NCI-H1436 (cell line): ENCODE measurements around the gene ZNF14.
"Not testable (repeated sequence)": the region's sequence is repeated elsewhere in the genome, so short reads cannot be mapped to it uniquely, and the experiment has no call there.

ENCODE experiments used
- DNase-seq: peaks from one replicate; lab custom pipeline; 2025; lab: John Stamatoyannopoulos, UW

The ZNF14 gene

DNA sequence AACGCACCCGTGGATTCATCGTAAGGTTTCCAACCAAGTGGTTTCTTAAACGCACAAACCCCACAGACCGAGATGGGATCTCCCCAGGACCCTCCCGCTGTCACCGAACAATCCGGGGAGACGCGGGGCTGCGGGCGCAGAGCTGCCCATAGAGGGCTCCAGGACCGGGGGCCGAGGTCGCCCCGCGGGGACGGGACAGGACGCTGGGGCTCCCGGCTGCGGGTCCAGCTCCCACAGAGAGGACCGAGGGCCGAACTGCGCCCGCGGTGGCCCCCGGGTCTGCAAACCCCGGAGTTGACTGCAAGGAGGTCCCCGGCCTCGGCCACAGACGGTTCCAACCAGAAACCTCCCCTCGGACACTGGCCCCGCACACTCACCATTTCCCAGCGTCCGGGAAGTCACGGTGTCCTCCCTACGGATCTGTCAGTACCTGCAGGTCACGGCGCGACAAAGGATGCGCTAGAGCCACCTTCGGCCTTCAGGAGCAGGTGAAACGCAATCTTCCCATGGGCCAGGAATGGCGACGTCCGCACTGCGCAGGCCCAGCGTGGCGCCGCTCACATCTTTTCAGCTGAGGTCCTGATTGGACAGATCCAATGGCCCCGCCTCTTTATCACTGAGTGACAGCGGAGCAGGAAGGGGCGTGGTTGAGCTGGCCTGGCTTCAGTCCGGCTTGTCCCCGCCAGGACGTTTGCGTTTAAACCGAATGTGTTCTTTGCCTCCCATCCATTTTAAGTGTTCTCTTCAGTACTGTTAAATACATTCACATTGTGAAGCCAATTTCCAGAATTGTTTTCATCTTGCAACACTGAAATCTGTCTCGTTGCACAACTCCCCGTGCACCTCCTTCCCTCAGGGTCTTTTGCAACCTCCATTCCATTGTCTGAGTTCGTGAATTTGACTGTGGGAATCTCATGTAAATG lies at the start of gene ZNF14:
TSS of gene ZNF14 (minus strand) at position 534 of the 923 bp plus-strand sequence. CDS start at position 380, 154 bp downstream.
- peak; percentile 93 for DNase-seq

DNA sequence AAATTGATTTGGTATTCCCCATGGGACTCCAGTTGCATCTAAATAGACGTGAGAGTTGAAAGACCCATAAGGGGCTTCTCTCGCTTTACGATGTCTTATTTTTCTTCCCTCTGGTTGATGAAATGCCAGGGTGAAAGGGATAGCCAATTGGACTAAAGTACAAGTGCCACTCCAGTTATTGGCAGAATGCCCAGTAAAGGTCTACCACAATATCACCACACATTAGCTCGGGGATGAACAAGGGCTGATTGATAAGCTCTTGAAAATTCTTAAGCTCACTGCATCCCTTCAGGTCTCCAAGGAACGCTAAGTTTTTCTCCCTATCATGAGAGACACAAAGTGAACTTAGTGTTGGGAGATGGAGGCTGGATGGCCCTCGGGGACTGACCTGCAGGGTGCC lies 48.9 kb upstream of the ZNF14 start:
- DNase-seq, result peak; percentile 27

DNA sequence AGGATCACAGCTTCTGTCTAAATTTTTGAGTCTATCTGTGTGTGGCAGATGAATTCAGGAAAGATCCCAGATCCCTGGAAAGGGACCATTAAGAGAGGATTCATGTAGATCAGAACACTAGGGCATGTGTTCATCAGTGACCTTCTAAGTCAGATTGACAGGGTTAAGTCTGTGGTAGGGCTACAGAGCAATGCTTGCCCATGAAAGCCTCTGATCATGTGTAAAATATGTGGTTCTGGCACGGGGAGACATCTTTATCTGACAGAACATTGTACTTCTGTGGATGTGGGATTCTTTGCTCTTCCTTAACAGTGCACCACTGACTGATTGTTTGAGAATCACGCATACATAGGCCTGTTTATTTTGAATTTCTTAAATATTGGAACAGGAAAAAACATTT lies 45.8 kb upstream of the ZNF14 start:
- no peak for DNase-seq

DNA sequence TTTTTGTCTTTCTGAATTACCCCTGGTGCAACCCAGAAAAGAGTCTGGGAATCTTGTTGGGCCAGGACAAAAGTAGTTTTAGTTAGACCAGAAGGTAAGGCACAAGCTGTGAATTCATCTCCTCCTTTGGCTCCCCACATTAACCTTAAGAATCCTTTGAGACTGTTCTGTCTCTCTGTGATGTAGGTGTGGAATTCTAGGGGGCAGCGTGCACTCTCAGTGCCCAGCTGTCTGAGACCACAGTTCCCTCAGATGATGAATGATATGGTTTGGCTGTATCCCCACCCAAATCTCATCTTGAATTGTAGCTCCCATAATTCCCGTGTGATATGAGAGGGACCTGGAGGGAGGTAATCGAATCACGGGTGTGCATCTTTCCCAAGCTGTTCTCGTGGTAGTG lies 44.8 kb upstream of the ZNF14 start:
- DNase-seq, result no peak

DNA sequence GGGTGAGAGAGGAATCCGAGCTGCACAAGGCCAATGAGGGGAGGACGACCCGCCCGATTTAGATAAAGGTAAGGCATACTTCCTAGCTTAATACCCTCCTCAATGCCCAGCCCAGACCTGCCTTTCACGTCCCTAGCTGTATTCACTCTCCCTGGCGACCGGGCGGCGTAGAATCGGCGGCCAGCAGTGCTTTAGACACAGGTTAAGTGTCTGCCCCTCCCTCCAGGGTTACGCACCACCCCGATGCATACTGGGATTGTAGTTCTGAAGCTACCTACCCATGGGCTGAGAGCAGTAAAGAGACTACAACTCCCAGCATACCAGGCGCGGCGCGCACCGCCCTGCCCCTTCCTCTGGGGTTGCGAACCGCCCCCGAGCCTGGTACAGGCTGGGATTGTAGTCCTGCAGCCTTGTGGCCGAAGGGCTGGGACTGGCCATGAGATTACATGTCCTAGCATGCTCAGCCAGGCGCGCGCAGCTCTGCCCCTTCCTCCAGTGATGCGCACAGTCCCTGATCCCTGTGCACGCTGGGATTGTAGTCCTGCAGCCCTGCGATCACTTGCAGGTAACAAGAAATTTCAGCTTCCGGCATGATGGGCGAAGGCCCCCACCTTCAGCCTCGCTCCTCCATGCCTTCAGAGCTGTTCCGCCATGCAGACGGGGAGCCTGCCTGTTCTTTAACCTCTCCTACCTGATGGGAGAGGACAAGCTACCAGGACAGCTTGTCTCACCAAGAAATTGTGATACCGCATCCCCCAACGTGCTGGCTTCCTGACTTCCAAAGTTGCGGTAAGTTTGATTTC lies 43.5 kb upstream of the ZNF14 start:
- peak; percentile 85 for DNase-seq

DNA sequence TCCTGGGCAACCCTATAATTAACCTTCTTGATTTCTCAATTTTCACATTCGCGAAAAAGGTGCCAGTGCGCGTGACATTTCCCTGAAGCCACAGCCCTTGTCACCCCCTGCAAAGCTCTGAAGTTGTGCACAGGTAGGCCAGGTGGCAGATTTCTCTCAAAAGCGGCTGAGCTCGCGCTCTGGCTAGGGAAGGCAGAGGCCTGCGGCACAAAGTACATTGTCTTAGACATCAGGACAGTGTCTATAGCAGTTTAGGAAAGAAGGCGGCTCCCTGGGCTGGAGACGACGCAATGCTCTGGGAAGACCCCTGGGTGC lies 42.9 kb upstream of the ZNF14 start:
- no peak for DNase-seq

DNA sequence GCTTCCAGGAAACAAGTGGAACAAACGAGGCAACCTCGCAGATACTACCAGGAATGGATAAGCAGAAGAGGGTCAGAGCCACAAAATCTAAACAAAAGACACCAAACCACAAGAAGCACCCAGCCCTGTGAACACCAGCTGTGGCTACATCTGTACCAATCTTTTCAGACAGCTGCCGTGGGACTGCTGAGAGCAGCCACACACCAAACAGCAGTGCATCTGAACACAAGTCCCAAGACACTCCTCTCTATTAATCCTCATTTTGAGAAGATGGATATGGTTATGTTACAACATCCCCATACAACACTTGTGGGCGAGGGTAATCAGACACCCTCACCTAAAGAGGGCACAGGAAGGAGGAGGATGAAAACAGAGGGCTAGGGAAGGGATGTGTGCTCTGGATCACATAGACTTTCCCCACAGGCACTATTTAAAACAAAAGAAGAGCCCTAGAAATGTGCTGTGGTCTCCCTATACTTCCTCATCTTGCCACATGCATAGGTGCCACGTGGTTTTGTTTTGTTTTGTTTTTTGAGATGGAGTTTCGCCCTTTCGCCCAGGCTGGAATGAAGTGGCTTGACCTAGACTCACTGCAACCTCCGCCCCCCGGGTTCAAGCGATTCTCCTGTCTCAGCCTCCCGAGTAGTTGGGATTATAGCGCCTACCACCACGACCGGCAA lies 41.6 kb upstream of the ZNF14 start:
- DNase-seq, result no peak

DNA sequence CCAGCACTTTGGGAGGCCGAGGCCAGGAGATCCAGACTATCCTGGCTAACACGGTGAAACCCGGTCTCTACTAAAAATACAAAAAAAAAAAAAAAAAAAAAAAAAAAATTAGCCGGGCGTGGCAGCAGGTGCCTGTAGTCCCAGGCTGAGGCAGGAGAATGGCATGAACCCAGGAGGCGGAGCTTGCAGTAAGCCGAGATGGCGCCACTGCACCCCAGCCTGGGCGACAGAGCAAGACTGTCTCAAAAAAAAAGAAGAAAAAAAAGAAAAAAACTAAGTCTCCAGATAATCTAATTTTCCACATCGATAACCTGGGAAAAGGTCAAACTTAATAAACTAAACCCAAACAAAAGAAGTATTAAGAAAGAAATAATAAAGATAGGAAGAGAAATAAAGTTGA lies 39.1 kb upstream of the ZNF14 start:
- DNase-seq, result not testable (repeated sequence)

DNA sequence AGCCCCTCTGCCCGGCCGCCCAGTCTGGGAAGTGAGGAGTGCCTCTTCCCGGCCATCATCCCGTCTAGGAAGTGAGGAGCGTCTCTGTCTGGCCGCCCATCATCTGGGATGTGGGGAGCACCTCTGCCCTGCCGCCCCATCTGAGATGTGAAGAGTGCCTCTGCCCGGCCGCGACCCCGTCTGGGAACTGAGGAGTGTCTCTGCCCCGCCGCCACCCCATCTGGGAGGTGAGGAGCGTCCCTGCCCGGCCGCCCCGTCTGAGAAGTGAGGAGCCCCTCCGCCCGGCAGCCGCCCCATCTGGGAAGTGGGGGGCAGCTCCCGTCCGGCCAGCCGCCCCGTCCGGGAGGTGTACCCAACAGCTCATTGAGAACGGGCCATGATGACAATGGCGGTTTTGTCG lies 37.1 kb upstream of the ZNF14 start:
- not testable (repeated sequence) for DNase-seq

DNA sequence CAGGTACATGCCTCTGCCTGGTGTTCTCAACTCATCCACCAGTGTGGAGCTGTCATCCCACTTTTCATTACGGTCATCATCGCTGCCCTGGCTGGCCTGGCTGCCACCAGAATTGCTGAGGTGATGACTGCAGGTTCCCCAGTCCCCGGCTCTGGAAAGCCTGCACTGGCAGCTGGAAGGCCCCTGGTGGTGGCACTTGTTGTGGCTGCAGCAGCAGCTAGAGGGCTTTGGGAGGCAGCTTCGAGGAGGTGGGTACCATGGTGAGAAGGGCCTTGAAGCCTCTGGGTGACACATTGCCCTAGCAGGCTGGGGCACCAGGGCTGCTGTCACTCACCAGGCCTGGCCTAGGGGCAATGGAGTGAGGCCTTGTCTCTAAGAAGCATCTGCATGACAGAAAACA lies 25.3 kb upstream of the ZNF14 start:
- no peak for DNase-seq

DNA sequence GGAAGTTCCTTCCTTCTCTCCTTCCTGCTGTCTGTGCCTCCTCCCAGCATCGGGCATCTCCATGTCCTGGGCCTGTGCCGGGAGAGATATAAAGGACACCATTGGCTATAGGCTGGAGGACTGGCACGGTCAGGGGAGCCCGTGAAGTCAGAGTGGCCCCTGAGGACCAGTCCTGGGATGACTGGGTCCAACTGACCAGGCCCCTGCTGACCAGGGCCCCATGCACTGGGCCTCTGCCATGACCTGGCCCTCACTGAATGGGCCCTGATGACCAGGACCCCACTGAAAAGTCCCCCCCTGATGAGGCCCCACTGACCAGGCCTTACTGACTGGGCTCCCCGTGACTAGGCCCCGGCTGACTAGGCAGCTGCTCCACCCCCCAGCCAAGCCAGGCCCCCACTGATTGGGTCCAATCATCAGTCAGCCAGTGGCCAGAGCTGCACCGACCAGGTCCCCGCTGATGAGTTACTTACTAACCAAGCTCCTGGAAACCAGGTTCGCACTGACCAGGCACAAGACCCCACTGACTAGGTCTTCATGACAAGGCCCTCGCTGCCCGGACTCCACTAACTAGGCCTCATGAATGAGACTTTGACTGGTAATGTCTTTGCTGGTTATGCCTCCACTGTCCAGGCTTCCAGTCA lies 20.0 kb upstream of the ZNF14 start:
- no peak for DNase-seq

DNA sequence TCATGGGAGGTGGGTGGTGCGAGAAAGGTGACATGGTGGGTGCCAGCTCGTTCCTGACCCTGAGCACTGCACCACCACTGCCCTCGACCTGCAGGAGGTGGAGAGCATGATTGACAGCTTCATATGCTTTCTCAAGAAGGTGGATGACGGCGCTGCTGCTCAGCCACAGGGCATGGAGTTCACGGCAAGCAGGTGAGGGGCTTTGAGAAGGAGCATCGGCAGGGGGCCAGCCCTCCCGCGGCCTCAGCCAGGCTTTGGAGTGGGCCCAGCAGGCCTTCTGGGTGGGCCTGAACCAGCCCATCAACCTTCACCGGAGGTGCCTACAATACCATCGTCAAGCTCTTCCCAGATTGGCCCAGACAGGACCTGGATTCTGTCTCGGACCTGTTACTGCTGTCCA lies 18.9 kb upstream of the ZNF14 start:
- no peak for DNase-seq

DNA sequence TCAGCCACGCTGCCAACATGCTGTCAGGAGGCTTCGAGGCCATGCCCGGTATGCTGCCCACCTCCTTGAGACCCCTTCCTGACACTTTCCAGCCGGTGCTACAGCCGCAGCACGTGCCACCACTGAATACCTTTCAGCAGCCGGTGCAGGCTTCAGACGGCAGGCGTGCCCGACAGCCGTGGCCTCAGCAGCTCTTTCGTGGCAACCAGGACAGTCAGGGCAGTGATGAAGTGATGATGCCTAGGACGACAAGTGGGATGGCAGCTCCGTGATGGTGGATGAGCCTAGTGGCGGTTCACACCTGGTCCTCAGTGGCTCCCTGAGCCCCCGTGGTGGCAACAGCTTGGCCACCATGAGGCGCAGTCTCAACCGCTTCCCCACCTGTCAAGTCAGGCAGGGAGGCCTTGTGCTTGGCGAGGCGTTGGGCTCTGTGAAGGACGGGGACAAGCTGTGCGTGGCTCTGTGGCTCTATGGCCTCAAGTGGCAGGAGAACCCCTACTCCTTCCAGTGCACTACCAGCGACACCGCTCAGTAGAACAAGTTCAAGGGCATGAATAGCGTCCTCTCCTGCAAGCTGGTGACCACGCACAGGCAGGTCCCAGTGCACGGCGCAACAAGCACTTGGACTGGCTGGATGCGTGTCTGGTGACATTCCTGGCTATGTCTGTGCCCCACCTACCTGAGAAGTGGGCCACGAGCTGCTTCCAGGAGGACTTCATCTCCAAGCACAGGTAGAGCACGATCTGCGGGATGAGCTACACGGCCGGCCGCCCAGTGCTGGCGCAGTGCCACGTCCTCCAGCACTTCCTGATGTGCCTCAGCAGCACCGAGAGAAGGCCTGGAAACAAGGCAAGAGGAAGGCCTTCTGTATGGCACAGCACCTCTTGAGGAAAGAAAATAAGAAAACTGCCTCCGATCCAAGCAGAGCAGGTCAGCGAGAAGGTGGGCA lies 18.2 kb upstream of the ZNF14 start:
- DNase-seq, result no peak

DNA sequence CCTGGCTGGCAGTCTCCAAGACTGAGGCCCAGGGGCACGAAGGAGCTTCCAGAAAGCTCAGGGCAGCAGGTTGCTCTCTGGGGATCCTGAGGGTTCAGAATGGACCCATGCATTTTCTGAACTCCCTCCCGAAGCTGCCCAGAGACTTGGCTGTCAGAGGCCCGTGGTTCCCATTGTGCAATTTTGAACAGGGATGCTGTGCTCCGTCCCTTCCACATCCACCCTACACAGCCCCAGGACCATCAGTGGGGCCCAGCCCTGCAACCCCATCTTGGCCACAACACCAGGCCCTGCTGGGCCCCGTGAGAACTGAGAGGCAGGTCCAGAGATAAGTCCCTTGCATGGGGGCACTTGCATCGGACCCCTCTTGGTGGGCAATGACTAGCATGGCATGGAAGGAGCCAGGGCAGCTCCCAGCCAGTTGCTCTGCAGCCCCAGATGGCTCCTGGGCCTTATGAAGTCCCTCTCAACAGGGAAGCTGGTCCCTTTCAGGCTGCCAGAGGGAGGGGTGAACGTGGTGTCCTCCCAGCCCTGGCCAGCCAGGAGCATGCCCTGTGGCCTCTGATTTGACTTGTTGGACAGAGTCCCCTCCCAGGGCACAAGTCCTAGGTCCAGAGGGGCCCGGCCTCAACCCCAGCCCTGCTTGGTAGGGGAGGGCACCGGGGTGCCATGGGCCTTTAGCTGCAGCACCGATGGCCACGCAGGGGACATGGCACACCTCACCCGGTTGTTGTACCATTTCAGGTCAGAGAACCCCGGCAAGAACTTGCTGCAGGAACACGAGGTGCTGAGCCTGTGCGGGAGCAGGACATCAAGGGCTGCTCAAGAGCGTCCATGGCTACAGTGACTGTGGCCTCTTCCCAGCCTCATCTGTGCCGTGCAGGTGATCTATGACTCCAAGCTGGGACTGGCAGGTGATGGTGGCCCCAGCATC lies 17.3 kb upstream of the ZNF14 start:
- no peak for DNase-seq

DNA sequence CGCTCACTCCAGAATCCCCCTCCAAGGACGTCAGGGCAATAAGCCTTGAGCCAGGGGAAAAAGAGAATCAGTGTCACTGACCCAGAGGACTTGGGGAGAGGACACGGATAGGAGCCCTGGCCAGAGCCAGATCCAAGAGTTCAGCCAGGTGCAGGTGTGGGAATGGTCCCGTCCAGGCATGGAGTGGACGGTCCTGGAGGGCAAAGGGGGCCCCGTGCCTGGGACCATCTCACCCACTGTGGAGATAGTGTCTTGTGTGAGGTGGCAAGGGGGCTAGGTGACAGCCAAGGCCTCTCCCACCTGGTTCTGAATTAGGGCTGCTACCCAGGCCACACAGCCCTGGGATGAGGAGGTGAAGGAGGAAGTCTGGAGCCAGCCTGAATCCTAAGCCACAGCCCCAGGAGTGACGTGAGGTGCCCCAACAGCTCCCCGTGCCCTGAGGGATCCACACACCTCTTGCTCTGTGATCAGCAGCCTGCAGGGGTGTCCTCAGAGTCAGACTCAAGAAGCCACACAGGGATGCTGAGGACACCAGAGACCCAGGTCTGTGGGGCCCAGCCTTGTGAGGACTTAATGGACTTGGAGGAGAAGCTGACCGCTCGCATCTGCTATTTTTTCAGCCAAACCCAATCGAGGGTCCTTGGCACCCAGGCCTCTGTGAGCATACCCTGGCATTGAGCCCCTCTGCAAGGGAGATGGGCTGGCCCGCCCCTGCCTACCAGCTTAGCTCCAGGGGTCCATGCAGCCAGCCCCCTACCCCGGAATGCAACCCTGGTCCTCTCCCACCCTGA lies 16.4 kb upstream of the ZNF14 start:
- no peak for DNase-seq

DNA sequence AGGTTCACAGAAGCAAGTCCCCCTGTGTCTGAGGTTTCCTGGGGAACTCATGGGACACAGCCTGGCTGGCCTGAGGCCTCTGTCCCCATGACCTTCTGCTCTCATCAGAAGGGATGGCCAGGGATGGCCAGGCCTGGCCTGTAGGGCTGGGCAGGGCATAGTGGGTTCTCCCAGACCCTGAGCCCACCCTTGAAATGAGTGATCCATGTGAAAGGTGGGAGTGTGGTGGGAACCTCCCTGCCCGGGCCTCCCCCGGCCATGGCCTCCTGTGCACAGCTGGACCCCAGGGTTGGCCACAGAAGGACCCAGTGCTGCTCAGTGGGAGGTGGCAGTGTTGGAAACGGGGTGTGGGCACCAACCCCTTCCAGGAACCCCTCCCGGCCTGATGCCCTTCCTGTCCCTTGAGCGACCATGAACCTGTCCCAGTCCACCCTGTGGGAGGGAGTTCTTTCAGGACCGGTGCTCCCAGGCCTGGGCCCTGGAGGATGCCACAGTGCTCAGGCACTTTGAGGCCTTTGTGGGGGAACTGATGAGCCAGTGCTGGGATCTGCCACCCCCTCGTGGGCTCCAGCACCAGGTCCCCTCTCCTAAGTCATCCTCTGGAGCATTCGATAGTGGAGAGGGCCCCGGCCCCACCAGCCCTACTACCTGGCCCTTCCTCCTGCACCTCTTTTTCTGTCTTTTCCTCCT lies 15.5 kb upstream of the ZNF14 start:
- DNase-seq, result no peak

DNA sequence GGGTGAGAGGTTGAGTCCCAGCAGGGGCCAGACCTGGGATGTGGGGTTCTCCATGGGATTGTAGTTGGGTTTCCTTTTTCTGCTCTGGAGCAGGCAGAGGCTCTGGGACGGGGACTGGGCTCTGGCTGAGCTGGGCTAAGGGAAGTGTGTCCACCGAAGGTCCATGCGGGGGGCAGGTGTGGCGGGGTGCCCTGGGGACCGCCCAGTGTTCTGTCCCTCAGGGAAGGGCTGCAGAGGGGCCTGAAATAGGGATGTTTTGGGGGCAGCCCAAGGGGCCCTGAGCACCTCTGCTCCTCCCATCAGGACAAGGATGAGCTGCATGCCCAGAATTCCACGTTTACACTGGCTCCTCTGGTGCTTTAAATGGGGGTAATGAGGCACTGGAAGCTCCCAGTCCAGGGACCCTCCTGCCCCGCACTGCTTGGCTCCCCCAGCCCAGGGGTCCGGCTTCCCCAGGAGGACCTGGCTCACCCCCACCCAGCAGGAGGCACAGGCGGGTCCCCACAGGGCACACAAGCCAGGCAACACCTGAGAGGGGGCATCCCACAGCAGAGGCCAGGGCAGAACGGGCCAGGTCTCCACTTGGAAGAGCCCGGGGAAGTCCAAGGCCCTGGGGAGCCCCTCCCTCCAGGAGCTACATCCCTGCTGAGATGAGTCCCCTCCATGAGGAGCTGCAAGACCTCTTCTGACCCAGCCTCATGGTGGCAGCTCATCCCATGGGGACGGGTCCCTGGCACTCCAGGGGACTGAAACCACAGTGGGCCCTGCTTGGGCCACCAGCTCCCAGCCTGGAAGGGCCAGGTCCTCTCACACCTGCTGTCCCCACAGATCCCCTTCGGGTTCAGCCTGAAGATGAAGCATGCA lies 14.7 kb upstream of the ZNF14 start:
- no peak for DNase-seq
